DOHH2 (cell line): ENCODE results near the gene DISP2.

ENCODE experiments used
- EZH2phosphoT487 ChIP-seq: fragments of 200-600 bp; sonication (generic); IDR thresholded peaks from 2 replicates; pipeline ENCODE4 v1.6.1; 2017; ENCODE audit warnings: borderline replicate concordance, mild to moderate bottlenecking, antibody characterized with exemption, low read length, moderate library complexity, mixed read lengths
- TF ChIP-seq, protein P1 (sequence below): fragments of 200-600 bp; sonication (generic); IDR thresholded peaks from one replicate; pipeline ENCODE4 v1.5.1; 2014; ENCODE audit warnings: antibody characterized with exemption, mild to moderate bottlenecking, low read depth, low read length; ENCODE audit not compliant: poor library complexity, severe bottlenecking

- TF ChIP-seq, protein P1, sequence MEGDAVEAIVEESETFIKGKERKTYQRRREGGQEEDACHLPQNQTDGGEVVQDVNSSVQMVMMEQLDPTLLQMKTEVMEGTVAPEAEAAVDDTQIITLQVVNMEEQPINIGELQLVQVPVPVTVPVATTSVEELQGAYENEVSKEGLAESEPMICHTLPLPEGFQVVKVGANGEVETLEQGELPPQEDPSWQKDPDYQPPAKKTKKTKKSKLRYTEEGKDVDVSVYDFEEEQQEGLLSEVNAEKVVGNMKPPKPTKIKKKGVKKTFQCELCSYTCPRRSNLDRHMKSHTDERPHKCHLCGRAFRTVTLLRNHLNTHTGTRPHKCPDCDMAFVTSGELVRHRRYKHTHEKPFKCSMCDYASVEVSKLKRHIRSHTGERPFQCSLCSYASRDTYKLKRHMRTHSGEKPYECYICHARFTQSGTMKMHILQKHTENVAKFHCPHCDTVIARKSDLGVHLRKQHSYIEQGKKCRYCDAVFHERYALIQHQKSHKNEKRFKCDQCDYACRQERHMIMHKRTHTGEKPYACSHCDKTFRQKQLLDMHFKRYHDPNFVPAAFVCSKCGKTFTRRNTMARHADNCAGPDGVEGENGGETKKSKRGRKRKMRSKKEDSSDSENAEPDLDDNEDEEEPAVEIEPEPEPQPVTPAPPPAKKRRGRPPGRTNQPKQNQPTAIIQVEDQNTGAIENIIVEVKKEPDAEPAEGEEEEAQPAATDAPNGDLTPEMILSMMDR = peak; percentile 86
- no peak for TF ChIP-seq EZH2phosphoT487
Observed at GRCh38 chr15:40344631-40345120, 13.3 kb upstream of the DISP2 start.
